Epithelial cell of prostate (primary cell): Measurements from ENCODE around the gene AGAP9.
"Not testable (repeated sequence)": the region's sequence is repeated elsewhere in the genome, so short reads cannot be mapped to it uniquely, and the experiment has no call there.

Experiments used
- DNase-seq: peaks from one replicate; pipeline ENCODE4 v3.0.0-alpha.2; 2011; ENCODE audit warnings: low read depth, low spot score
- H3K27ac ChIP-seq: fragments of 450-650 bp; 2 replicates; pipeline ENCODE4 v1.5.1; 2017; ENCODE audit warnings: mild to moderate bottlenecking

Gene AGAP9

GRCh38 chr10:47491600-47491999, 31.8 kb downstream of the AGAP9 start, which contains the start of gene FAM25G:
TSS of gene FAM25G (minus strand) at chr10:47491700. CDS start at chr10:47491674, 26 bp downstream.
- not testable (repeated sequence) for H3K27ac ChIP-seq, DNase-seq

- DNase-seq, result not testable (repeated sequence)
These were observed 33.8 kb downstream of the AGAP9 start for GRCh38 chr10:47489630-47490029.

GRCh38 chr10:47485943-47486342, 37.5 kb downstream of the AGAP9 start:
- peak overlapping the region; percentile 51 for H3K27ac ChIP-seq
- not testable (repeated sequence) for DNase-seq

More at GRCh38 chr10:47489630-47490029, 33.8 kb downstream of the AGAP9 start:
- H3K27ac ChIP-seq, result not testable (repeated sequence)

- peak overlapping the region; percentile 92 for H3K27ac ChIP-seq
- DNase-seq, result not testable (repeated sequence)
These were observed 38.7 kb downstream of the AGAP9 start for GRCh38 chr10:47484786-47485185.

GRCh38 chr10:47483923-47484322, 39.5 kb downstream of the AGAP9 start, which contains the start of gene ANXA8:
TSS of gene ANXA8 (minus strand) at chr10:47484115. CDS start at chr10:47483933, 182 bp downstream.
- DNase-seq, result peak; percentile 76
- peak within 1 kb of the TSS; percentile 92 for H3K27ac ChIP-seq

GRCh38 chr10:47482367-47482766, 41.1 kb downstream of the AGAP9 start:
- peak overlapping the region; percentile 92 for H3K27ac ChIP-seq
- not testable (repeated sequence) for DNase-seq

- H3K27ac ChIP-seq, result peak overlapping the region; percentile 50
- not testable (repeated sequence) for DNase-seq
These were observed 41.7 kb downstream of the AGAP9 start for GRCh38 chr10:47481768-47482181.

GRCh38 chr10:47481182-47481766, 42.2 kb downstream of the AGAP9 start:
- not testable (repeated sequence) for DNase-seq, H3K27ac ChIP-seq

- not testable (repeated sequence) for H3K27ac ChIP-seq
These were observed 43.3 kb downstream of the AGAP9 start for GRCh38 chr10:47480133-47480532.

GRCh38 chr10:47478114-47478513, 45.3 kb downstream of the AGAP9 start:
- DNase-seq, H3K27ac ChIP-seq: not testable (repeated sequence)

More at GRCh38 chr10:47480133-47480532, 43.3 kb downstream of the AGAP9 start:
- not testable (repeated sequence) for DNase-seq

GRCh38 chr10:47477078-47477477, 46.4 kb downstream of the AGAP9 start:
- H3K27ac ChIP-seq, DNase-seq: not testable (repeated sequence)

- DNase-seq, H3K27ac ChIP-seq: not testable (repeated sequence)
These were observed 48.3 kb downstream of the AGAP9 start for GRCh38 chr10:47475101-47475500.

GRCh38 chr10:47473516-47473915, 49.9 kb downstream of the AGAP9 start:
- DNase-seq, result not testable (repeated sequence)

GRCh38 chr10:47472647-47473046, 50.8 kb downstream of the AGAP9 start:
- DNase-seq, H3K27ac ChIP-seq: not testable (repeated sequence)

More at GRCh38 chr10:47473516-47473915, 49.9 kb downstream of the AGAP9 start:
- not testable (repeated sequence) for H3K27ac ChIP-seq

- H3K27ac ChIP-seq, DNase-seq: not testable (repeated sequence)
These were observed 51.4 kb downstream of the AGAP9 start for GRCh38 chr10:47472072-47472471.

GRCh38 chr10:47468731-47469528, 54.5 kb downstream of the AGAP9 start:
- not testable (repeated sequence) for DNase-seq, H3K27ac ChIP-seq

GRCh38 chr10:47467957-47468356, 55.5 kb downstream of the AGAP9 start:
- not testable (repeated sequence) for H3K27ac ChIP-seq, DNase-seq

GRCh38 chr10:47467458-47467857, 56.0 kb downstream of the AGAP9 start:
- not testable (repeated sequence) for H3K27ac ChIP-seq, DNase-seq

GRCh38 chr10:47465216-47465917, 58.1 kb downstream of the AGAP9 start:
- H3K27ac ChIP-seq, DNase-seq: not testable (repeated sequence)
